Panc1 (cell line): ENCODE measurements around the gene RAP1GDS1. TPM values are rescaled to one million over a fixed set of nuclear protein-coding genes. Genes with fewer than 3 reads are reported as not detected.

Experiments
- ATAC-seq: fragments of 200-7000 bp; cut with Tn5 transposase; 2 replicates; pipeline ENCODE4 v1.9.1; 2020; ENCODE audit warnings: mild to moderate bottlenecking, moderate library complexity
- BruUV-seq: library from RNA; stranded (reverse); fragments of 400-500 nt; replicated peaks from 2 replicates; lab custom pipeline; 2021; lab: Mats Ljungman, UMichigan
- CTCF ChIA-PET: fragments of 300-600 bp; sonication (Branson Sonifier 250); formaldehyde crosslinking; loops from one replicate; lab custom pipeline; 2022; ENCODE audit warnings: antibody characterized with exemption; lab: Charles Lee
- POLR2A ChIA-PET: fragments of 300-600 bp; sonication (Branson Sonifier 250); formaldehyde crosslinking; loops from one replicate; lab custom pipeline; 2022; ENCODE audit warnings: antibody characterized with exemption; lab: Charles Lee
- DNase-seq: peaks from one replicate; pipeline ENCODE4 v3.0.0-alpha.2; 2010; ENCODE audit warnings: low read depth, low spot score
- H3K27ac ChIP-seq: 2 replicates; pipeline ENCODE4 v1.5.1; 2011; ENCODE audit warnings: mild to moderate bottlenecking, low read length, inconsistent platforms
- H3K27me3 ChIP-seq: fragments of 200-500 bp; sonication (Bioruptor generic); 2 replicates; pipeline ENCODE4 v1.6.0; 2014; ENCODE audit warnings: low read length, inconsistent platforms; ENCODE audit not compliant: control insufficient read depth, insufficient read depth
- H3K36me3 ChIP-seq: fragments of 200-500 bp; sonication (Bioruptor generic); 2 replicates; pipeline ENCODE4 v1.5.1; 2014; ENCODE audit warnings: inconsistent platforms, mild to moderate bottlenecking, low read length, moderate library complexity; ENCODE audit not compliant: control insufficient read depth, insufficient read depth
- H3K4me1 ChIP-seq: 2 replicates; pipeline ENCODE4 v1.5.1; 2011; ENCODE audit warnings: inconsistent platforms, mild to moderate bottlenecking, low read length, moderate library complexity; ENCODE audit not compliant: control insufficient read depth, insufficient read depth
- H3K4me3 ChIP-seq, 2 experiments: 2 replicates each; pipeline ENCODE4 v1.5.1; 2011 to 2012; ENCODE audit warnings: low read depth in 2 of 2, low read length in 2 of 2, mild to moderate bottlenecking in 2 of 2, inconsistent platforms in 1 of 2, moderate library complexity in 1 of 2
- H3K9me3 ChIP-seq: fragments of 200-500 bp; sonication (Bioruptor generic); 2 replicates; pipeline ENCODE4 v1.5.1; 2014; ENCODE audit warnings: low read depth, mild to moderate bottlenecking, inconsistent platforms, low read length, moderate library complexity; ENCODE audit not compliant: control insufficient read depth, insufficient read depth
- CTCF ChIP-seq: fragments of 450-650 bp; IDR thresholded peaks from 2 replicates; pipeline ENCODE4 v1.5.1; 2017; ENCODE audit warnings: mild to moderate bottlenecking
- POLR2AphosphoS5 ChIP-seq: IDR thresholded peaks from 2 replicates; pipeline ENCODE4 v1.6.1; 2012; ENCODE audit warnings: mild to moderate bottlenecking, low read depth, low read length, moderate library complexity
- REST ChIP-seq, 2 experiments: IDR thresholded peaks; 2 replicates each; pipeline ENCODE4 v1.6.1; 2011 to 2012; ENCODE audit warnings: low read depth in 2 of 2, control low read depth in 1 of 2, low read length in 1 of 2, mild to moderate bottlenecking in 1 of 2, moderate library complexity in 1 of 2; ENCODE audit not compliant: insufficient read depth in 1 of 2
- SIN3A ChIP-seq: IDR thresholded peaks from 2 replicates; pipeline ENCODE4 v1.6.1; 2012; ENCODE audit warnings: low read depth, mild to moderate bottlenecking, low read length, moderate library complexity, borderline replicate concordance; ENCODE audit not compliant: insufficient read depth
- TCF7L2 ChIP-seq: IDR thresholded peaks from 2 replicates; pipeline ENCODE4 v1.6.1; 2011; ENCODE audit warnings: mild to moderate bottlenecking, low read depth, low read length, inconsistent platforms
- in situ Hi-C: cut with HindIII; loops from 2 replicates; pipeline ENCODE4 v1.10.0; 2016; ENCODE audit warnings: low sequenced_read_pairs, low pct_unique_long_range_greater_than_20kb
- intact Hi-C: fragments of 100-400 bp; cut with micrococcal nuclease; formaldehyde crosslinking; loops from one replicate; pipeline ENCODE4 v1.10.0; 2022; ENCODE audit not compliant: unreplicated experiment
- total RNA-seq: library from RNA; stranded (reverse); gene quantifications from one replicate; pipeline ENCODE4 v1.2.1, GENCODE V29; 2021; ENCODE audit not compliant: unreplicated experiment

RAP1GDS1 gene
- total RNA-seq, 1 experiment from 2014 or later: 39.7 TPM

- intact Hi-C loops (no loop called here), in situ Hi-C loops (no loop called here)
- ATAC-seq: no peak
- TF ChIP-seq SIN3A: no peak
- no peak for TF ChIP-seq TCF7L2
- TF ChIP-seq POLR2AphosphoS5: no peak
- no peak for TF ChIP-seq CTCF
- ChIA-PET POLR2A (interaction anchor here (0.6 kb wide), 1 partner anchor 414 kb away, joined by 7 read pairs; no protein-coding TSS in a partner anchor), CTCF (no interaction called here)
- Histone ChIP-seq H3K27me3 (no peaks in the 10 kb centered on the region), H3K27ac (no peak overlapping the region), H3K4me1 (no peaks in the 10 kb centered on the region; the same call in 1 of the 2 replicates), H3K4me3 (no peak overlapping the region), H3K9me3 (no peaks in the 10 kb centered on the region), H3K36me3 (no peaks in the 10 kb centered on the region)
- BruUV-seq: no TSS peak
- DNase-seq: no peak
These were observed 172.5 kb downstream of the RAP1GDS1 start for GRCh38 chr4:98433691-98434090.

GRCh38 chr4:98434816-98435215, 173.6 kb downstream of the RAP1GDS1 start:
- CTCF ChIA-PET: interaction anchor here (0.7 kb wide), 1 partner anchor 470 kb away, joined by 7 read pairs; no protein-coding TSS in a partner anchor
- intact Hi-C loops: no loop called here
- in situ Hi-C loops: no loop called here

More at GRCh38 chr4:98434816-98435215, 173.6 kb downstream of the RAP1GDS1 start:
- H3K27me3 ChIP-seq: no peaks in the 10 kb centered on the region
- H3K4me3 ChIP-seq: no peak overlapping the region
- no peak for TF ChIP-seq TCF7L2
- no peak for TF ChIP-seq REST (IDR thresholded peaks at IDR 0.05; ENCODE audit: insufficient read depth in 1 of 2, low read depth in 2 of 2, low read length in 1 of 2)
- no peak for TF ChIP-seq POLR2AphosphoS5
- TF ChIP-seq CTCF: no peak
- TF ChIP-seq SIN3A: no peak
- H3K36me3 ChIP-seq: no peaks in the 10 kb centered on the region
- ATAC-seq (no peak), DNase-seq (no peak)
- POLR2A ChIA-PET: no interaction called here
- BruUV-seq: no TSS peak
- no peaks in the 10 kb centered on the region; the same call in 1 of the 2 replicates for H3K4me1 ChIP-seq
- H3K9me3 ChIP-seq: no peaks in the 10 kb centered on the region
- H3K27ac ChIP-seq: no peak overlapping the region
